Mesothelial cell of epicardium (in vitro differentiated cells): Measurements from ENCODE around the gene PNKP. TPM values are rescaled to one million over a fixed set of nuclear protein-coding genes. Genes with fewer than 3 reads are reported as not detected.

Source experiments
- DNase-seq, 2 experiments: peaks; one replicate each; pipeline ENCODE4 v3.0.0; 2021; ENCODE audit warnings: low spot score in 2 of 2; ENCODE audit not compliant: unreplicated experiment in 2 of 2
- H3K27ac Mint-ChIP-seq: 2 replicates; pipeline ENCODE4 v1.8.0; 2021; ENCODE audit warnings: mixed read lengths
- H3K27me3 Mint-ChIP-seq: 2 replicates; pipeline ENCODE4 v1.8.0; 2021; ENCODE audit warnings: low read depth, mixed read lengths
- H3K36me3 Mint-ChIP-seq: 2 replicates; pipeline ENCODE4 v1.8.0; 2021; ENCODE audit warnings: mixed read lengths
- H3K4me1 Mint-ChIP-seq: 2 replicates; pipeline ENCODE4 v1.8.0; 2021; ENCODE audit warnings: mixed read lengths
- H3K4me3 Mint-ChIP-seq: 2 replicates; pipeline ENCODE4 v1.8.0; 2021; ENCODE audit warnings: mild to moderate bottlenecking, moderate library complexity, mixed read lengths
- H3K9me3 Mint-ChIP-seq: 2 replicates; pipeline ENCODE4 v1.8.0; 2021; ENCODE audit warnings: mixed read lengths
- total RNA-seq: library from RNA; stranded (reverse); gene quantifications from 3 replicates; pipeline ENCODE4 v1.2.1, GENCODE V29; 2021
- TF ChIP-seq, protein P1 (sequence below): fragments of 200-600 bp; sonication (generic); IDR thresholded peaks from one replicate; pipeline ENCODE4 v1.5.0; 2021; ENCODE audit warnings: antibody characterized with exemption; ENCODE audit not compliant: unreplicated experiment

The PNKP gene
- total RNA-seq, 1 donor from 2014 or later = 103 TPM

- TF ChIP-seq, protein P1, sequence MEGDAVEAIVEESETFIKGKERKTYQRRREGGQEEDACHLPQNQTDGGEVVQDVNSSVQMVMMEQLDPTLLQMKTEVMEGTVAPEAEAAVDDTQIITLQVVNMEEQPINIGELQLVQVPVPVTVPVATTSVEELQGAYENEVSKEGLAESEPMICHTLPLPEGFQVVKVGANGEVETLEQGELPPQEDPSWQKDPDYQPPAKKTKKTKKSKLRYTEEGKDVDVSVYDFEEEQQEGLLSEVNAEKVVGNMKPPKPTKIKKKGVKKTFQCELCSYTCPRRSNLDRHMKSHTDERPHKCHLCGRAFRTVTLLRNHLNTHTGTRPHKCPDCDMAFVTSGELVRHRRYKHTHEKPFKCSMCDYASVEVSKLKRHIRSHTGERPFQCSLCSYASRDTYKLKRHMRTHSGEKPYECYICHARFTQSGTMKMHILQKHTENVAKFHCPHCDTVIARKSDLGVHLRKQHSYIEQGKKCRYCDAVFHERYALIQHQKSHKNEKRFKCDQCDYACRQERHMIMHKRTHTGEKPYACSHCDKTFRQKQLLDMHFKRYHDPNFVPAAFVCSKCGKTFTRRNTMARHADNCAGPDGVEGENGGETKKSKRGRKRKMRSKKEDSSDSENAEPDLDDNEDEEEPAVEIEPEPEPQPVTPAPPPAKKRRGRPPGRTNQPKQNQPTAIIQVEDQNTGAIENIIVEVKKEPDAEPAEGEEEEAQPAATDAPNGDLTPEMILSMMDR = no peak
- H3K27ac Mint-ChIP-seq = peak overlapping the region; percentile 14
- H3K4me1 Mint-ChIP-seq = peaks cover 29% of the 10 kb centered on the region
- H3K27me3 Mint-ChIP-seq = no peaks in the 10 kb centered on the region
- H3K36me3 Mint-ChIP-seq = peaks cover 3% of the 10 kb centered on the region
- no peak for DNase-seq
- H3K4me3 Mint-ChIP-seq = peak overlapping the region; percentile 25
- no peaks in the 10 kb centered on the region for H3K9me3 Mint-ChIP-seq
These were observed 4.1 kb upstream of the PNKP start for GRCh38 chr19:49871349-49871985.

- peaks cover 3% of the 10 kb centered on the region for H3K36me3 Mint-ChIP-seq
- H3K4me1 Mint-ChIP-seq = peaks cover 36% of the 10 kb centered on the region
- DNase-seq = no peak
- H3K4me3 Mint-ChIP-seq = no peak overlapping the region
- peak overlapping the region; percentile 92 for H3K27ac Mint-ChIP-seq
- no peaks in the 10 kb centered on the region for H3K9me3 Mint-ChIP-seq
- TF ChIP-seq, protein P1 = no peak
- H3K27me3 Mint-ChIP-seq = no peaks in the 10 kb centered on the region
These were observed 3.0 kb upstream of the PNKP start for GRCh38 chr19:49870309-49870901.

- Mint-ChIP-seq H3K9me3 (no peaks in the 10 kb centered on the region), H3K4me1 (peaks cover 39% of the 10 kb centered on the region), H3K4me3 (no peak overlapping the region), H3K36me3 (peaks cover 8% of the 10 kb centered on the region), H3K27ac (peak overlapping the region; percentile 92), H3K27me3 (no peaks in the 10 kb centered on the region)
- peak; percentile 86 to 98 for DNase-seq
- TF ChIP-seq, protein P1 = no peak
These were observed 2.3 kb upstream of the PNKP start for GRCh38 chr19:49869484-49870308.

DNA sequence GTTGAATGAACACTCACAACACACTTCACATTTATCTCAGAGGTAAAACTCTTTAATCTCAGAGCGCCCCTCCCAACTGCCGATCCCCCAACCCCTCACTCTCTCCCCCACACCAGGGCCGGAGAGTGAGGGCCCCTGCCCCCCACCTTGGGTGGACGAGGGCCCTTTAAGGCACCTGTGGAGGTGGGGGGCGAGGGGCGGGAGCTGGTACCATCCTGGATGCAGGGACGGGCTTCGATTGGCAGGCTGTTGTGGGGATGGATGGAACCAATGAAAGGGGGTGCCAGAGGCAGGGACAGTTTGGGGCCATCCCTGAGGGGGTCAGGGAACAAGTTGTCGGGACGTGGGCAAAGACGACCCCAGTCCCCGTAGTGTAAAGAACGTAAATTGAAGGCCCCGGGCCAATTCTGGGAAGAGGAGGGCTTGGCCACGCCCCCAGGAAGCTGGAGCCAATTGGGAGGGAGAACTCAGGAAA lies 1.7 kb upstream of the PNKP start:
- no peak overlapping the region for H3K27ac Mint-ChIP-seq
- DNase-seq = no peak
- TF ChIP-seq, protein P1 = no peak
- H3K27me3 Mint-ChIP-seq = no peaks in the 10 kb centered on the region
- no peak overlapping the region for H3K4me3 Mint-ChIP-seq
- H3K9me3 Mint-ChIP-seq = no peaks in the 10 kb centered on the region
- peaks cover 39% of the 10 kb centered on the region for H3K4me1 Mint-ChIP-seq
- H3K36me3 Mint-ChIP-seq = peaks cover 8% of the 10 kb centered on the region

DNA sequence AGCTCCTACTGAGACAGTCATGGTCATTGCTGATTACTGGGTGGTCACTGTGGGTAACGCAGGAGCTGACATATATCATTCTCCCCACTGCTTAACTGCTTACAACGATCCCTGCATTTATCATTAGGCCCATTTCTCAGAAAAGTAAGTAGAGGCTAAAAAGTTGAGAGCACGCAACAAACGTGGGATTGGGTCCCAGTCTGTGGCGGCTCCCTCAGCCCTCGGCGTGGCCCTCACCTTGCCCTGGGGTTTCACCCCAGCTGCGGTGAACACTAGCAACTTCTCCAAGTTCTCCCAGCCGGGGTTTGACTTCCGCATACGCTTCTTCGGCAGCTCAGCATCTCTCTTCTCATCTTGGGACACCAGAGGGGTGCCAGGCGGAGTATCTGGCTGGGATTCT lies 2.5 kb downstream of the PNKP start:
- no peaks in the 10 kb centered on the region for H3K27me3 Mint-ChIP-seq
- H3K4me3 Mint-ChIP-seq = no peak overlapping the region
- DNase-seq = no peak
- H3K36me3 Mint-ChIP-seq = peaks cover 12% of the 10 kb centered on the region
- peaks cover 33% of the 10 kb centered on the region for H3K4me1 Mint-ChIP-seq
- no peaks in the 10 kb centered on the region for H3K9me3 Mint-ChIP-seq
- H3K27ac Mint-ChIP-seq = peak overlapping the region; percentile 80
- TF ChIP-seq, protein P1 = no peak
